Measurements from ENCODE around the gene HASPIN. TPM values are rescaled to one million over a fixed set of nuclear protein-coding genes. Genes with fewer than 3 reads are reported as not detected.

HASPIN gene
- total RNA-seq, 1 donor from 2014 or later: 0.68 TPM

- no peak for TF ChIP-seq CTCF (IDR thresholded peaks at IDR 0.05)
- H3K36me3 ChIP-seq: no peaks in the 10 kb centered on the region
- intact Hi-C loops (cut with DNase I): no loop called here
- ATAC-seq (peak in 1 of 2 donors; percentile 4), DNase-seq (no peak)
- H3K27ac ChIP-seq: no peak overlapping the region
- no peaks in the 10 kb centered on the region for H3K9me3 ChIP-seq
- no peaks in the 10 kb centered on the region for H3K4me1 ChIP-seq
- no peak overlapping the region for H3K4me3 ChIP-seq
- H3K27me3 ChIP-seq (ENCODE audit: low read depth): peaks cover 34% of the 10 kb centered on the region
Observed at GRCh38 chr17:3679531-3680126, 44.1 kb upstream of the HASPIN start.

GRCh38 chr17:3681057-3681456, 42.6 kb upstream of the HASPIN start:
- DNase-seq: no peak
- no peak for ATAC-seq
- Histone ChIP-seq H3K27ac (no peak overlapping the region), H3K4me1 (no peaks in the 10 kb centered on the region), H3K4me3 (no peak overlapping the region), H3K9me3 (no peaks in the 10 kb centered on the region), H3K27me3 (ENCODE audit: low read depth) (peaks cover 42% of the 10 kb centered on the region), H3K36me3 (no peaks in the 10 kb centered on the region)
- no peak for TF ChIP-seq CTCF (IDR thresholded peaks at IDR 0.05)
- intact Hi-C loops (cut with DNase I): no loop called here

GRCh38 chr17:3681565-3681964, 42.1 kb upstream of the HASPIN start:
- Histone ChIP-seq H3K36me3 (no peaks in the 10 kb centered on the region), H3K27me3 (ENCODE audit: low read depth) (peaks cover 42% of the 10 kb centered on the region), H3K9me3 (no peaks in the 10 kb centered on the region), H3K4me1 (no peaks in the 10 kb centered on the region), H3K27ac (no peak overlapping the region), H3K4me3 (no peak overlapping the region)
- TF ChIP-seq CTCF (IDR thresholded peaks at IDR 0.05): no peak
- ATAC-seq (no peak), DNase-seq (no peak)
- intact Hi-C loops (cut with DNase I): no loop called here

GRCh38 chr17:3682033-3682432, 41.7 kb upstream of the HASPIN start:
- no peak for TF ChIP-seq CTCF (IDR thresholded peaks at IDR 0.05)
- Histone ChIP-seq H3K36me3 (no peaks in the 10 kb centered on the region), H3K27ac (no peak overlapping the region), H3K4me3 (no peak overlapping the region), H3K4me1 (no peaks in the 10 kb centered on the region), H3K27me3 (ENCODE audit: low read depth) (peaks cover 42% of the 10 kb centered on the region), H3K9me3 (no peaks in the 10 kb centered on the region)
- intact Hi-C loops (cut with DNase I): no loop called here
- ATAC-seq: peak in 1 of 2 donors; percentile 5
- no peak for DNase-seq

GRCh38 chr17:3683054-3683511, 40.6 kb upstream of the HASPIN start:
- no peaks in the 10 kb centered on the region for H3K36me3 ChIP-seq
- H3K4me1 ChIP-seq: no peaks in the 10 kb centered on the region
- intact Hi-C loops (cut with DNase I): no loop called here
- no peaks in the 10 kb centered on the region for H3K9me3 ChIP-seq
- H3K27me3 ChIP-seq (ENCODE audit: low read depth): peaks cover 41% of the 10 kb centered on the region
- peak; percentile 85 to 87 for ATAC-seq
- no peak overlapping the region for H3K27ac ChIP-seq
- no peak overlapping the region for H3K4me3 ChIP-seq
- TF ChIP-seq CTCF (IDR thresholded peaks at IDR 0.05): peak; percentile 95
- DNase-seq: no peak
